Measurements from ENCODE around the gene GHRL. TPM values are rescaled to one million over a fixed set of nuclear protein-coding genes. Genes with fewer than 3 reads are reported as not detected.

Gene GHRL
- total and polyA plus RNA-seq, 3 donors from 2014 or later: 0.50 to 1.0 (median 0.87) TPM

DNA sequence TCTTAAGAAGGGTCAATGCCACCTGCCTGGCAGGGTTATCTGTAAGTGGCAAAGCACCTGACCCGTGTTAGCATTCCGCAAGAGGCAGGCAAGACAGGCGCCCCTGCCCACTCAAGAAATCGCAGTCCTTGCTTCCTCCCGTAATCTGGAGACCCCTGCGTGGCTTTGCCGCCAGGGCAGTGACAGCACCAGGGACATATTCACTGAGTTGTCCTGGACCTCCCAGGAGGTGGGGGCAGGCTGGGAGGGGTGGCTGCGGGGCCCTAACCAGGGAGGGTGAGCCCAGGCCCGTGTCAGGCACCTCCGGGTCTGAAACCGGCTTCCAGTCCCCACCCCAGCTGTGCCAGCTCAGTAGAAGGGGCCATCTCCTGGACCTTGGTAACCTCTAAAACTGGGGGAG lies 44.0 kb upstream of the GHRL start:
- 88 to 95% methylated on average over 9 to 11 of the region's 11 CpGs for WGBS, 2 donors

DNA sequence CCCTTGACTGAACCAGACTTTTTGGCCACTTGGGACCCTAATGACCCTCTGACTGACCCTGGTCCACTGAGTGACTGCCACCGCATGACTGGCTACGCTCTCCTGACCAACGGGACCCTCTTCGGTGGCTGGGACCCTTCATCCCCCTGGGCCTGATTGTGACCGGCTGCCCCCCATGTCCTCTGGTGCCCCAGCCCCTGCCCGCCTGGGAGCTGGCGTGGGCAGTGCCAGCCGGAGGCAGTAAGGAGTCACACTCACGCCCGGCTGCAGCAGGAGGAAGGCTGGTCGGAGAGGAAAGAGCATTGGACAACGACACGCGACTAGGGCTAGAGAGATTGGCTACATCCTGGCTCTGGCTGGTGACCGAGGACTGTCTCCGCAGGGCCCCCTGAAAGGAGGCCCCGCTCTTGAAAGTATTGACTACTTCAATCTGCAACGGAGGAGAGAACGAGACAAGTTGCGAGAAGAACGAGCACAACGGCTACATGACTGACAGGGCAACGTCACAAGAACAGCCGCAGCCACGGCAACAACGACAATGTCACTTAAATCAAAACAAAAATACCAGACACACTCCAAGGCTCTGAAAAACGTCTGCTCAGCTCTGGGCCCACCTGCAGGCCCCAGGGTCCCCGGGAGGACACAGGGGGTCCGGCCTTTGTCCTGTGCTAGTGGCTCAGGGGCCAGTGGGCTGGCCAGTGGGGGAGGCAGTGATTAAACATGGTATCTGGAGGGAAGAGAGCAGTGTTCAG lies 43.3 kb upstream of the GHRL start:
- Histone ChIP-seq H3K4me3 (no peak overlapping the region), H3K36me3 (ENCODE audit: low read depth, missing control alignments) (no peaks in the 10 kb centered on the region), H3K27ac (no peak overlapping the region), H3K9me3 (no peaks in the 10 kb centered on the region), H3K4me1 (no peaks in the 10 kb centered on the region), H3K27me3 (no peaks in the 10 kb centered on the region)
- TF ChIP-seq, protein P1, sequence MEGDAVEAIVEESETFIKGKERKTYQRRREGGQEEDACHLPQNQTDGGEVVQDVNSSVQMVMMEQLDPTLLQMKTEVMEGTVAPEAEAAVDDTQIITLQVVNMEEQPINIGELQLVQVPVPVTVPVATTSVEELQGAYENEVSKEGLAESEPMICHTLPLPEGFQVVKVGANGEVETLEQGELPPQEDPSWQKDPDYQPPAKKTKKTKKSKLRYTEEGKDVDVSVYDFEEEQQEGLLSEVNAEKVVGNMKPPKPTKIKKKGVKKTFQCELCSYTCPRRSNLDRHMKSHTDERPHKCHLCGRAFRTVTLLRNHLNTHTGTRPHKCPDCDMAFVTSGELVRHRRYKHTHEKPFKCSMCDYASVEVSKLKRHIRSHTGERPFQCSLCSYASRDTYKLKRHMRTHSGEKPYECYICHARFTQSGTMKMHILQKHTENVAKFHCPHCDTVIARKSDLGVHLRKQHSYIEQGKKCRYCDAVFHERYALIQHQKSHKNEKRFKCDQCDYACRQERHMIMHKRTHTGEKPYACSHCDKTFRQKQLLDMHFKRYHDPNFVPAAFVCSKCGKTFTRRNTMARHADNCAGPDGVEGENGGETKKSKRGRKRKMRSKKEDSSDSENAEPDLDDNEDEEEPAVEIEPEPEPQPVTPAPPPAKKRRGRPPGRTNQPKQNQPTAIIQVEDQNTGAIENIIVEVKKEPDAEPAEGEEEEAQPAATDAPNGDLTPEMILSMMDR (IDR thresholded peaks at IDR 0.05): no peak
- TF ChIP-seq POLR2A (IDR thresholded peaks at IDR 0.05): no peak
- 86 to 90% methylated on average over 23 to 29 of the region's 29 CpGs for WGBS, 2 donors
- DNase-seq: no peak
- intact Hi-C loops (cut with DNase I; ENCODE audit: low total_unique reads): no loop called here

More for the DNA sequence above, 44.0 kb upstream of the GHRL start:
- H3K27me3 ChIP-seq: no peaks in the 10 kb centered on the region
- TF ChIP-seq POLR2A (IDR thresholded peaks at IDR 0.05): no peak
- TF ChIP-seq, protein P1 (IDR thresholded peaks at IDR 0.05): no peak
- H3K27ac ChIP-seq: no peak overlapping the region
- no peaks in the 10 kb centered on the region for H3K4me1 ChIP-seq
- DNase-seq: no peak
- intact Hi-C loops (cut with DNase I; ENCODE audit: low total_unique reads): no loop called here
- no peaks in the 10 kb centered on the region for H3K9me3 ChIP-seq
- H3K36me3 ChIP-seq (ENCODE audit: low read depth, missing control alignments): no peaks in the 10 kb centered on the region
- H3K4me3 ChIP-seq: no peak overlapping the region

DNA sequence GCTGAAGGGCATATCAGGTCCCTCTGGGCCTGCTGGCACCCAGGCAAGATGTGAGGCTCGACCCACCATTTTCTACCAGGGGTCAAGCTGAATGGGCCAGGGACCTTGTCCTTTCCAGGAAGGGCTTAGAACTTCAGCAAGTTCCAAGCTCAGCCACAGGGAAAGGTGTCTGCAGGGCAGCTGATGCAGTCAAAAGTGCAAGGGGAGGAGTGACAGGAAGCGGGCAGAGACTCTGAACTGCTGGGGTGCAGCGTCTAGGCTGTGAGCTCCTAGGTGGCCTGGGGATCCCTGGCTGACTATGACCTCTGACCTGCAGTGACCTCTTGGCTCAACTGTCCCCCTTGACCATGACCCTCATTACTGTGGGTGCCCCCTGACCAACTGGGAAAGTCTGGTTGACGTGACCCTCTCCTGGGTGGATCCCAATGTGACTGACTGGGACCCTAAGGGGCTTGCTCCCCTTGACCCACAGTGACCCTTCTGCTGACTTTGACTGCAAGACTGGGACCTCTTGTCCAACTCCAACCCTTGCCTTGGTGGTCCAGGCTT lies 42.5 kb upstream of the GHRL start:
- no peak for TF ChIP-seq POLR2A (IDR thresholded peaks at IDR 0.05)
- TF ChIP-seq, protein P1 (IDR thresholded peaks at IDR 0.05): no peak
- Histone ChIP-seq H3K4me3 (no peak overlapping the region), H3K27me3 (no peaks in the 10 kb centered on the region), H3K36me3 (ENCODE audit: low read depth, missing control alignments) (no peaks in the 10 kb centered on the region), H3K9me3 (no peaks in the 10 kb centered on the region), H3K27ac (no peak overlapping the region), H3K4me1 (no peaks in the 10 kb centered on the region)
- 71 to 90% methylated on average over 4 of the region's 4 CpGs for WGBS, 2 donors
- intact Hi-C loops (cut with DNase I; ENCODE audit: low total_unique reads): no loop called here
- DNase-seq: no peak

DNA sequence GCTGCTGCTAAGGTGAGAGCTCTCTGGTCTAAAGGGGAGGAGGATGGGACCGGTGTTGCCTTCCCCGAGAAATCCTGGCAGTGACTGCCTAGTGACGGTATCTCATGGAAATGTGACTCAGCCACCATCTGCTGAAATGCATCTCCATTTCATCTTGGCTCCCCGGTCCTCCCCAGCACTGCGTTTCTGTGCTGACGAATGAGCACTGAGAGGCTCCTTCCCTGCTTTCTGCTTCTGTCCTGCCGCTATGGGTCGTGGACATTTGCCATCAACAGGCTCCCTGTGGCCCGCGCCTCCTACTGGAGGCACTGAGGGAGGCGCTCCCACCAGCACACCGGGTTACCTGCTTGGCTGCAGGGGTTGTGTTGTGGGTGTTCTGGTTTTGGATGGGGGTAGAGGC lies 41.7 kb upstream of the GHRL start:
- Histone ChIP-seq H3K4me3 (no peak overlapping the region), H3K27ac (no peak overlapping the region), H3K36me3 (ENCODE audit: low read depth, missing control alignments) (no peaks in the 10 kb centered on the region), H3K27me3 (no peaks in the 10 kb centered on the region), H3K9me3 (no peaks in the 10 kb centered on the region), H3K4me1 (no peaks in the 10 kb centered on the region)
- intact Hi-C loops (cut with DNase I; ENCODE audit: low total_unique reads): no loop called here
- no peak for TF ChIP-seq POLR2A (IDR thresholded peaks at IDR 0.05)
- TF ChIP-seq, protein P1 (IDR thresholded peaks at IDR 0.05): no peak
- no peak for DNase-seq
- WGBS, 2 donors: 73 to 78% methylated on average over 12 of the region's 12 CpGs

DNA sequence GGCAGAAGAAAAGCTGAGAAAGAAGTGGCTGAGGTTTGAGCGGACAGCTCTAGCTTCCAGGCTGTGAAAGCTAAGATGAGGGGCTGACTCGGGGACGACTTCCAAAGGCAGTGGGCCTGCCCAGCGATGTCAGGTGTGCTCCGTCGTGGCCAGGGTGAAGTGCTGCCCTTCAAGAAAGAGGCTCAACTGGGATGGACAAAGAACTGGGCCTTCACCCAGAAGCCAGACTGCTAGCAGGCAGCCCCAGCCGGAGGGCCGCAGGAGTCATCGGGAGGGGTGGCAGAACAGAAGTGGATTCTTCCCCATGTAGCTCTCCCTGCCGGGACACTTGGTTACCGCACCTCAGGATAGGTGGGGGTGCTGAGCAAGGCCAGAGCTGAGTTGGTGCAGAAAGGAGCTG lies 41.3 kb upstream of the GHRL start:
- no peaks in the 10 kb centered on the region for H3K27me3 ChIP-seq
- 82 to 90% methylated on average over 10 to 11 of the region's 11 CpGs for WGBS, 2 donors
- H3K4me3 ChIP-seq: no peak overlapping the region
- no peak overlapping the region for H3K27ac ChIP-seq
- intact Hi-C loops (cut with DNase I; ENCODE audit: low total_unique reads): no loop called here
- no peak for TF ChIP-seq POLR2A (IDR thresholded peaks at IDR 0.05)
- TF ChIP-seq, protein P1 (IDR thresholded peaks at IDR 0.05): no peak
- H3K9me3 ChIP-seq: no peaks in the 10 kb centered on the region
- no peaks in the 10 kb centered on the region for H3K36me3 ChIP-seq (ENCODE audit: low read depth, missing control alignments)
- H3K4me1 ChIP-seq: no peaks in the 10 kb centered on the region
- no peak for DNase-seq

All from testis (tissue), 3 donors.